Adipocyte (in vitro differentiated cells): Measurements from ENCODE around the gene MBD4.
"Not testable (repeated sequence)": the region's sequence is repeated elsewhere in the genome, so short reads cannot be mapped to it uniquely, and the experiment has no call there.

ENCODE experiments used
- DNase-seq: peaks from one replicate; pipeline ENCODE4 v3.0.0-alpha.2; 2015; ENCODE audit warnings: low read depth
- H3K27me3 ChIP-seq: replicated peaks from 2 replicates; pipeline ENCODE4 v1.7.0; 2013; ENCODE audit warnings: mild to moderate bottlenecking, low read length, moderate library complexity; ENCODE audit not compliant: control insufficient read depth, insufficient read depth
- H3K36me3 ChIP-seq: 2 replicates; pipeline ENCODE4 v1.7.0; 2013; ENCODE audit warnings: low read length, mild to moderate bottlenecking, moderate library complexity; ENCODE audit not compliant: control insufficient read depth, insufficient read depth, severe bottlenecking
- H3K4me1 ChIP-seq: 2 replicates; pipeline ENCODE4 v1.7.0; 2013; ENCODE audit warnings: mild to moderate bottlenecking, low read length, moderate library complexity; ENCODE audit not compliant: control insufficient read depth, insufficient read depth
- H3K4me3 ChIP-seq: 2 replicates; pipeline ENCODE4 v1.7.0; 2013; ENCODE audit warnings: mild to moderate bottlenecking, low read length, moderate library complexity
- H3K9ac ChIP-seq: 2 replicates; pipeline ENCODE4 v1.7.0; 2013; ENCODE audit warnings: mild to moderate bottlenecking, low read length, moderate library complexity
- H3K9me3 ChIP-seq: 2 replicates; pipeline ENCODE4 v1.7.0; 2013; ENCODE audit warnings: mild to moderate bottlenecking, low read length, moderate library complexity; ENCODE audit not compliant: control insufficient read depth

The MBD4 gene

DNA sequence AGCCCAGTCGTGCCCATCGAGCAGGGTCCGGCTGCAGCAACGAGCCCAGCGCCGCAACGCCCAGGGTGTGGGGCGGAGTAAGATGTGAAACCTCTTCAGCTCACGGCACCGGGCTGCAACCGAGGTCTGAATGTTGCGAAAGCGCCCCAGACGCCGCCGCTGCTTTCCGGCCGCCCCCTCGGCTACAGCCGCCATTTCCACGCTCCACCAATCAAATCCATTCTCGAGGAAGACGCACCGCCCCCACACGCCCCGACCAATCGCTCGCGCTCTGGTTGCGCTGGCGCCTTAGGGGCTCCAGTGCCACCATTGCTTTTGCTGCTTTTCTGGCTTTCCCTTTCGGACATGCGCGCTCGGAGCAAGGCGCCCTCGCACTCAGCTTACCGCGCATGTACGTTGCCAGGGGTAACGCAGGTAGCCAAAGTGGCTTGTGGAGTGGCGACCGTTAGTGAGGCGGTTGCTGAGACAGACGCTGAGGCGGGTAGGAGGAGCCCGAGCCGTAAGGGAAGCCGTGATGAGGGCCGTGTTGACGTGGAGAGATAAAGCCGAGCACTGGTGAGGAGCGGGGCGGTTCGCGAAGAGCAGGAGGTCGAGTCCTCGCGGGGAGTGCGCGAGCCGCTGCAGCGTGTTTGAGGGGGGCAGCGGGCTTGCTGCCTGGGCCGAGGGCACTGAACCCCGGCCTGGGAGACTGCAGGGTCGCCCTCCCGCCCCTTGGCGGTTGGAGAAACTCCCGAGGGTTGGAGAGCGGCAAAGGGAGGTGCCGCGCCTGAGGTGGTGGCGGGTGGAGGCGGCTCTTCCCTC, at the start of gene MBD4, which contains the start of gene IFT122:
MBD4 (minus strand) TSS at position 132 of the 801 bp plus-strand sequence; CDS start at position 17, 115 bp downstream.
IFT122 (plus strand) TSS at position 408 of the 801 bp plus-strand sequence; CDS start at position 515, 107 bp downstream.
- H3K9me3 ChIP-seq = no peaks in the 10 kb centered on the region
- H3K4me1 ChIP-seq = peaks cover 71% of the 10 kb centered on the region

DNA sequence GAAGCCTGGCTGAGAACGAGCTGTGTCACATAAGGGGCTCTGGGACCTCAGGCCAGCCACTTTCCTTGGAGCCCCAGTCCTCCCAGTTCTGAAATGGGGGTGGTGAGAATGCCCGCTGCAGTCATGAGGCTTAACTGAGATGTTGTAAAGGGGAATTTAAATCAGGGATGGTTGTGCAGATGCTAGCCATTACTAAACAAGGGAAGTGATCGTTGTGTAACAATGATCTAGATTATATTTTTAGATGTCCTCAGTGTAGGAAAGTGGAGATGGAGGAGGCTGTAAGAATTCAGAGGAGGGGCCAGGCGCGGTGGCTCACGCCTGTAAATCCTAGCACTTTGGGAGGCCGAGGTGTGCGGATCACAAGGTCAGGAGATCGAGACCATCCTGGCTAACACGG, 49.5 kb upstream of the MBD4 start:
- H3K9ac ChIP-seq = peak overlapping the region; percentile 82
- DNase-seq, H3K4me3 ChIP-seq, H3K27me3 ChIP-seq, H3K9me3 ChIP-seq: not testable (repeated sequence)
- H3K4me1 ChIP-seq = peaks cover 55% of the 10 kb centered on the region
- H3K36me3 ChIP-seq = peaks cover 21% of the 10 kb centered on the region

More for the DNA sequence above, at the start of gene MBD4, which contains the start of gene IFT122:
- Histone ChIP-seq H3K36me3 (peaks cover 29% of the 10 kb centered on the region), H3K27me3 (no peaks in the 10 kb centered on the region), H3K9ac (peak within 1 kb of the TSS; percentile 95), H3K4me3 (peak within 1 kb of the TSS; percentile 95)
- peak; percentile 100 for DNase-seq

DNA sequence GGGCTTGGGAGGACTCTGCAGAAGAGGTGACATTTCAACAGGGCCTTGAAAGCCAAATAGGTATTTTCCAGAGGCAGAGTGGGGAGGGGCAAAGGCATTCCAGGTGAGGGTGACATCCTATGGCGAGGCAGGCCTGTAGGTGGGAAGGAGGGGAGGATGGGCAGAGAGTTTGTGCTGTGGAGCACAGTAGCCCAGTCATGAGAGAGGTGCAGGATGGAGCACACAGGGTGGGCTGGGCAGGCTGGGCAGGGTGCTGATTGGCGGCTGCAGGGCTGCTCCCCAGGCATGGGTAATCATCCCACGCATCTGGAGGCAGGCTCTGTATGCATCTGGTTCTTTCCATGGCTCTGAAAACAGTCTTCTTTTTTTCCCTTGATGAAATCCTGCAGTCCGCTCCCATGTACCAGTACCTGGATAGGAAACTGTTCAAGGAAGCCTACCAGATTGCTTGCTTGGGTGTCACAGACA, 48.2 kb upstream of the MBD4 start:
- not testable (repeated sequence) for H3K27me3 ChIP-seq

DNA sequence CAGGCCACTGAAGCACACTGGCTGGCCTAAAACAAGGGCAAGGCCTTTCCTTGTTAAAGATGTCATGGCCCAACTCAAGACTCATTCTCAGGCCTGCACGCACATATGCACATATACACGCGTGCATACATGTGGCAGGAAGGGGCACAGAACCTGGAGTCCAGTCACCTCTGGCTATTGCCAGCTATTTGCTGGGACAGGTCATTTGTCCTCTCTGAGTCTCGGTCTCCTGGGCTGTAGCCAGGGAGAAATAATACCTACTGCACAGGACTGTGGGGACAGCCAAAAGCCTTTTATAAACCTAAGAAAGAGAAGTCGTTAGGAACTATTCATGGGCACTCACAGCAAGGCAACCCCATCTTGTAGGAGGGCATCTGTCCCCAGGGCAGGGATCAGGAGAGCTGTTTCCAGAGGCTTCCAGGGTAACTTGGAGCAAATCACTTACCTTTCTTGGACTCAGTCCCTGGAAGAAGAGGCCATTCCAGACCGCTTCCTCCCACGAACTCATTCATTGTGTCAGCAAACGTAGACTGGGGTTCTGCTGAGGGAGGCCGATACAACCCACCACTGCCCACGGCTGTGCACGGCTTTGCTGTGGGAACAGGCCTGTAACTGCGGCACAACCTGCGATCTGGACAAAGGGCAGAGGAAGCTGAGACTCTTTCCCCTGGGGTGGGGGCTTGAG, 47.6 kb upstream of the MBD4 start:
- Histone ChIP-seq H3K4me1 (peaks cover 72% of the 10 kb centered on the region), H3K36me3 (peaks cover 9% of the 10 kb centered on the region), H3K9me3 (no peaks in the 10 kb centered on the region), H3K9ac (peak overlapping the region; percentile 90), H3K4me3 (no peak overlapping the region), H3K27me3 (no peaks in the 10 kb centered on the region)
- no peak for DNase-seq

More for the DNA sequence above, 48.2 kb upstream of the MBD4 start:
- H3K4me1 ChIP-seq = peaks cover 66% of the 10 kb centered on the region
- not testable (repeated sequence) for H3K9me3 ChIP-seq, H3K4me3 ChIP-seq, DNase-seq
- peak overlapping the region; percentile 90 for H3K9ac ChIP-seq
- peaks cover 14% of the 10 kb centered on the region for H3K36me3 ChIP-seq

DNA sequence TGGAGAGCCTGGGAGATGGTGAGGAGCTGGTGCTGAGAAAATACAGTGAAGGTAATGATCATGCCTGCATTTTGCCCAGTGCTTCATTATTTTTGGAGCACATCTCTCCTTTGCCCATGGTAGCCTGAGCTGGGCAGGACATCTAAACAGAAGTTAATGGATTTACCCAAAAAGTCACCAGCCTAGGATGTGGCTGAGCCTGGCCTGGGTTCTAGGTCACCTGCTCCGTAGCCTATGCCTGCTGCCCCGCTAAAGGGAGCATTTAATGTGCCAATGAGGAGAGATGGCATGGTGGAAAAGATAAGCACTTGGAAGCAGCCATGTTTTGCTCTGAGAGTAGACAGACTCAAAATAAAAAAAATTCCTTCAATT, 46.9 kb upstream of the MBD4 start:
- no peaks in the 10 kb centered on the region for H3K9me3 ChIP-seq
- peak overlapping the region; percentile 90 for H3K9ac ChIP-seq
- H3K4me3 ChIP-seq = peak overlapping the region; percentile 65
- no peaks in the 10 kb centered on the region for H3K27me3 ChIP-seq
- peaks cover 2% of the 10 kb centered on the region for H3K36me3 ChIP-seq
- no peak for DNase-seq
- H3K4me1 ChIP-seq = peaks cover 79% of the 10 kb centered on the region

DNA sequence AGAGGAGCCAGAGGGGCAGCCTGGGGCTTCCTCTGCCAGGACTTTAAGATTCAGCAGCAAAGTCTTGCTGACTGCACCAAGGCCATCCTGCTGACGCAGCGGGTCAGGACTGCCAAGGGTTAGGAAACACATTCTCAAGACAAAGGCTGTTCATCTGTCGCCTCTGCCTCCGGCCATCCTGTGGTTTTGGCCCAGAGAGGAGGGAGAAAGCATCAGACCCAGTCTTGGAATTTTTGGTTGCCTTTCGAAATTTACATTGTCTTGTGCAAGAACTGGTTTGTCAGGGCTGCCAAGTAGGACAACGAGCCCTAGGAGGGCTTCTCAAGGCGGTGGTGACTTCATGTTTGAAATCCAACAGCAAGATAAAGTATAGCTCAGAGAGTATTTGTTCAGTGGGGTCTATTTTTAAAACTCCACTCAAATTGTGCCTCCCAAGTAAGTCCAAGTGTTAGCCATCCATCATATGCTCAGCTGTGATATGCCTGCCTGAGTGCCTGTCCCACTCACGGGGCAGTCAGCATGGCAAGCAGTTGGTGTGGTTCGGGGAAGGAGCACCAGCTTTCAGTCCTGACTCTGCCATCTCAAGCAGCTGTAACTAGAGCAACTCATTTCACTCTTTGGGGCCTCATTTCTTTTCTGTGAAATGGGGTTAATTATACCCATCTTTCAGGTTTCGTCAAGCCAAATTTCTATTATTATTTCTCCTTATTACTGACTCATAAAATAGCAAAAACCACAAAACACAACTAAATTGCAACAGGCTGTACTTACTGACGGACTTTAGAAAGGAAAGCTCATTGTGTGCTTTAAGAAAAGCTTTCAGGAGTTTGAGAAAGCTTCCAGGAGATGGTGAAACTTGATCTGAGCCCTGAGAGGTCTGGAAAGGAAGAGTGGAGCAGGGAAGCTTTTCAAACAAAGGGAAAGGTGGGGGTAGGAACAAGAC, 46.2 kb upstream of the MBD4 start:
- Histone ChIP-seq H3K9me3 (no peaks in the 10 kb centered on the region), H3K4me1 (peaks cover 84% of the 10 kb centered on the region), H3K9ac (peak overlapping the region; percentile 90), H3K4me3 (peak overlapping the region; percentile 70), H3K27me3 (no peaks in the 10 kb centered on the region), H3K36me3 (no peaks in the 10 kb centered on the region)
- peak; percentile 98 for DNase-seq

DNA sequence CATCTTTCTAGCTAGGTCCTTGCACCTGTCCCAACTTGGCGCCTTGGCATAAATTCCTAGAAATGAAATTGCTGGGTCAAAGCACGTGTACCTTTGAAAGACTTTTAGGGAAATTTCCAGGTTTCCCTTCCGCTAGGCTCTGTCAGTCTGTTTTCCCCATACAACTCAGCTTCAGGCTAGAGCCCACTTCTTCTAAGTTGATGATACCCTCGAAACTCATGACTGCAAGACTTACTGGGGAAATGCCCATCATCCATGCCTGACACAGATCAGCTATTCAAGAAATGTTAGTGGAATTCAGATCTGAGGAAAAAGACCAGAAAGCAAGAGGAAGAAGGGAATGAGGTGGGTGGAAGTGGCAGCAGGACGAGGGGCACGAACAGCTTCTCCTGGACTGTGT, 45.4 kb upstream of the MBD4 start:
- Histone ChIP-seq H3K4me1 (peaks cover 84% of the 10 kb centered on the region), H3K9ac (peak overlapping the region; percentile 80)
- H3K27me3 ChIP-seq, DNase-seq, H3K4me3 ChIP-seq, H3K36me3 ChIP-seq, H3K9me3 ChIP-seq: not testable (repeated sequence)

DNA sequence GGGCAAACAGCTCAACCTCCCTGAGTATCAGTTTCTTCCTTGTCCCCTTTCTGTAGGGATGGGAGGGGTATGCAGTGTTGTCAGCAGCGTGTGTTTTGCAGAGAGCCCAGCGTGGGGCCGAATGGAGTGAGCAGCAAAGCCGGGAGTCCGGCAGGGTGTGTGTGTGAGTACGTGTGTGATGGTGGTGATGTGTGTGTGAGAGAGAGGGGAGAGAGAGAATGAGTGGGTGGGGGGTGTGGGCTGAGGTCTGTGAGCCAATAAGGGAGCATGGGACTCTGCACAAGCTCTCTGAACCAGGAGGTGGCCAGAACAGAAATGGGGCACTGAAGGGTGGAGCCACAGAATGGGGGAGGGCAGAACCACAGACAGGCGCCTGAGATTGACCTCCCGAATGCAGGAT, 44.1 kb upstream of the MBD4 start:
- no peaks in the 10 kb centered on the region for H3K9me3 ChIP-seq
- peak overlapping the region; percentile 80 for H3K9ac ChIP-seq
- no peaks in the 10 kb centered on the region for H3K27me3 ChIP-seq
- H3K36me3 ChIP-seq = peaks cover 17% of the 10 kb centered on the region
- H3K4me3 ChIP-seq = no peak overlapping the region
- DNase-seq = no peak
- peaks cover 76% of the 10 kb centered on the region for H3K4me1 ChIP-seq

DNA sequence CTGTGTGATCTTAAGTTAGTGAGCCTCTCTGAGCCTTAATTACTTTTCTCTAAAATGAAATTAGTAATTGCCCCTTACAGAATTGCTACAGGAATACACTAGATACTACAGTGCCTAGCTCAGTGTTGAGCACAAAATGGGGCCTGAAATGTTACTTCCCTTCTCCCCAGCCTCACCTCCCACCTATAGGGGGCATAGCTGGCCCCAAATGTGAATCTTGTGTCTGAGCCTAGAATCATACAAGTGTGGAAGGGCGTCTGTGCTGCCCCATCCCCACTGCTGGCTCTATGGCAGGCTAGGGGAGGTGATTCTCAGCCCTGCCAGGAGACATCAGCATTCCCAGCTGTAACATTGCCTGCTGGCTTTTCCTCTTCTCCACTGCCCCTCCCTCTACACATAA, 43.0 kb upstream of the MBD4 start:
- H3K27me3 ChIP-seq = no peaks in the 10 kb centered on the region
- peaks cover 28% of the 10 kb centered on the region for H3K36me3 ChIP-seq
- no peak for DNase-seq
- H3K4me1 ChIP-seq = peaks cover 72% of the 10 kb centered on the region
- H3K9ac ChIP-seq = peak overlapping the region; percentile 30
- H3K9me3 ChIP-seq = no peaks in the 10 kb centered on the region
- no peak overlapping the region for H3K4me3 ChIP-seq

DNA sequence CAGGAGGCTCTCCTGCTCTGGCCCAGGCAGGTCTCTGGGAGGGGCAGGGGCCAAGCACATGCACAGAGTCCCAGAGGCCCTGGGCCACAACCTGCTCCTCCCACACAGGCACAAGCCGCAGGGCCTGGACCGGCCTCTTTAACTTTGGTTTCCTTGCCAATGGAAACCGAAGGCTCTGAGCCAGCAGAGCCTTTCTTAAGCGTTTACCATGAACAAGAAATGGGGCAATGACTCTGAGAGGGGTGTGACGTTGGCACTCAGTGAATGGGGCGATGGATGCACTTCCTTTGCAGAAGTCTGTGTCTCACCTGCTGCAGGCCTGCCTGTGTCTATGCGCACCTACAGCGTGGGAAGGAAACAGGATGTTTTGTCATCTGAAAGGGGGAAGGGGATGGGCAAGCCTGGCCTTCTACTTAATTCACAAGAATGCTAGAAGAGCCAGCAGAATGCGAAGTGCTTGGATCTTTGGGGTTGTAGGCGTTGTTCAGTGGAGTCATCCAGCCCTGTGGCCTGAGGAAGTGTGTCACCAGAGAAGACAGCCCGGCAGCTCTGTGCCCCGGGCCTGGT, 42.1 kb upstream of the MBD4 start:
- Histone ChIP-seq H3K9ac (peak overlapping the region; percentile 30), H3K9me3 (no peaks in the 10 kb centered on the region), H3K36me3 (peaks cover 37% of the 10 kb centered on the region), H3K4me1 (peaks cover 63% of the 10 kb centered on the region), H3K27me3 (no peaks in the 10 kb centered on the region), H3K4me3 (peak overlapping the region; percentile 9)
- no peak for DNase-seq
